Central memory CD8-positive, alpha-beta T cell (primary cell): ENCODE results near the gene RNASE13.

Experiments used
- ATAC-seq: fragments of 150-1000 bp; cut with Tn5 transposase; replicated peaks from 2 replicates; pipeline ENCODE4 v1.10.0; 2022; ENCODE audit warnings: mild to moderate bottlenecking, moderate FRiP score, moderate number of reproducible peaks; ENCODE audit not compliant: poor library complexity, severe bottlenecking; ENCODE audit errors: extremely low read depth
- DNase-seq, 2 donors: peaks; one replicate each; pipeline ENCODE4 v3.0.0; 2021; ENCODE audit warnings: low spot score in 2 of 2
- H3K27ac Mint-ChIP-seq: one replicate; pipeline ENCODE4 v1.8.0; 2022; ENCODE audit warnings: low read depth, mild to moderate bottlenecking, moderate library complexity, mixed read lengths
- H3K27me3 Mint-ChIP-seq: one replicate; pipeline ENCODE4 v1.8.0; 2022; ENCODE audit warnings: mixed read lengths
- H3K36me3 Mint-ChIP-seq: one replicate; pipeline ENCODE4 v1.8.0; 2022; ENCODE audit warnings: mild to moderate bottlenecking, moderate library complexity, mixed read lengths; ENCODE audit not compliant: insufficient read depth
- H3K4me1 Mint-ChIP-seq: one replicate; pipeline ENCODE4 v1.8.0; 2022; ENCODE audit warnings: mixed read lengths
- H3K4me3 Mint-ChIP-seq: one replicate; pipeline ENCODE4 v1.8.0; 2022; ENCODE audit warnings: mild to moderate bottlenecking, moderate library complexity, mixed read lengths
- H3K9me3 Mint-ChIP-seq: one replicate; pipeline ENCODE4 v1.8.0; 2022; ENCODE audit warnings: mixed read lengths

Gene RNASE13

DNA sequence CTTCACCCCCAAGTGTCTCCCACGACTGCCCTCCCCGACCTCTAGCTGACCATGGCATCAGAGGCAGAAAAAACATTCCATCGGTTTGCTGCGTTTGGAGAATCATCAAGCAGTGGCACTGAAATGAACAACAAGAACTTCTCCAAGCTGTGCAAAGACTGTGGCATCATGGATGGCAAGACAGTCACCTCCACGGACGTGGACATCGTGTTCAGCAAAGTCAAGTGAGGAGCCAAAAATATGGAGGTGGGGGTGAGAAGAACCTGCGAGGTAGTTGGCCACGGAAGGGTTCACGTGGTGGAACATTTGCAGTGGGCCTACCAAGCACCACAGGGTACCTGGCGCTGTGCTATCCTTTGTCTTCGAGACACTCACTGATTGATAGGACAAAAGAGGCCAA lies 4.1 kb downstream of the RNASE13 start:
- no peaks in the 10 kb centered on the region for H3K9me3 Mint-ChIP-seq
- no peak overlapping the region for H3K27ac Mint-ChIP-seq
- H3K27me3 Mint-ChIP-seq: peaks cover 18% of the 10 kb centered on the region
- H3K36me3 Mint-ChIP-seq: peaks cover 3% of the 10 kb centered on the region
- H3K4me3 Mint-ChIP-seq: no peak overlapping the region
- ATAC-seq (no peak), DNase-seq (no peak)
- H3K4me1 Mint-ChIP-seq: no peaks in the 10 kb centered on the region

DNA sequence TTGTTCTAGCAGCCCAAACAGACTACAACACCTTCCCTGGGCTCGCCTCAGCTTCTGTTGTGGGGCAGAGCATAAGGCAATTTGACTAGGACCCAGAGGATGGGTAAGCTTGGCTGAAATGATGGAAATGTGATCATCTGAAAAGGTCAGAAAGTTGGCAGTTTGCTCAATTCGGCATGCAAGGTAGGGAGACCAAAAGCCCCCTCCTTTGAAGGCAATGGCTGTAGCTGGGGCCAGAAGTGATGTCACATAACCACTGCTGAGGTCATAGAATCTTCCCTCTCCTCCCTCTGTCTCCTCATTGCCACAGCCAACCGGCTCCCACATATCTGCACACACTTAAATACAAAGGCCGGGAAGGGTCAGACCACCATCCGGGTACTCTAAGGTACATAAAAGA lies 4.7 kb downstream of the RNASE13 start, which contains the start of gene TPPP2:
TPPP2 (plus strand) TSS at position 301 of the 400 bp plus-strand sequence. CDS start 365 bp downstream, outside the sequence.
- ATAC-seq: no peak
- peaks cover 4% of the 10 kb centered on the region for H3K36me3 Mint-ChIP-seq
- no peak within 1 kb of the TSS for H3K4me3 Mint-ChIP-seq
- H3K27ac Mint-ChIP-seq: no peak within 1 kb of the TSS
- H3K9me3 Mint-ChIP-seq: no peaks in the 10 kb centered on the region
- DNase-seq: no peak
- H3K4me1 Mint-ChIP-seq: no peaks in the 10 kb centered on the region
- peaks cover 18% of the 10 kb centered on the region for H3K27me3 Mint-ChIP-seq

DNA sequence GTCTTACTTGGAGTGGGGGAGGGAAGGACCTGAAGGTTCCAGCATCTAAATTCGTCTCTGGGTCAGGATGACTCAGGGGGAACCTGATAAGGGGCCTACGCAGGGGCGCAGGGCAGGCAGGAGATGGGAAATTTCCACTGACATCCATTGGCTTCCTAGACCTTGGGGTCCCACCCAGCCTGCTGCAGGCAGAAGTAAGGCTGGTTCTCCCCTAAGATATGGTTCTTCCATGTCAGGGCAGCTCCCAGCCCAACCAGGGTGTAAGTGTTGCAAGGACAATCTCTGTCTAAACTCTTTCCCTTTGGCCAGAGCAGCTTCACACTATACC lies 7.7 kb downstream of the RNASE13 start:
- peak overlapping the region; percentile 50 for H3K27ac Mint-ChIP-seq
- DNase-seq (no peak), ATAC-seq (no peak)
- no peaks in the 10 kb centered on the region for H3K9me3 Mint-ChIP-seq
- H3K4me3 Mint-ChIP-seq: peak overlapping the region; percentile 88
- H3K27me3 Mint-ChIP-seq: no peaks in the 10 kb centered on the region
- peaks cover 5% of the 10 kb centered on the region for H3K36me3 Mint-ChIP-seq
- H3K4me1 Mint-ChIP-seq: peaks cover 6% of the 10 kb centered on the region

DNA sequence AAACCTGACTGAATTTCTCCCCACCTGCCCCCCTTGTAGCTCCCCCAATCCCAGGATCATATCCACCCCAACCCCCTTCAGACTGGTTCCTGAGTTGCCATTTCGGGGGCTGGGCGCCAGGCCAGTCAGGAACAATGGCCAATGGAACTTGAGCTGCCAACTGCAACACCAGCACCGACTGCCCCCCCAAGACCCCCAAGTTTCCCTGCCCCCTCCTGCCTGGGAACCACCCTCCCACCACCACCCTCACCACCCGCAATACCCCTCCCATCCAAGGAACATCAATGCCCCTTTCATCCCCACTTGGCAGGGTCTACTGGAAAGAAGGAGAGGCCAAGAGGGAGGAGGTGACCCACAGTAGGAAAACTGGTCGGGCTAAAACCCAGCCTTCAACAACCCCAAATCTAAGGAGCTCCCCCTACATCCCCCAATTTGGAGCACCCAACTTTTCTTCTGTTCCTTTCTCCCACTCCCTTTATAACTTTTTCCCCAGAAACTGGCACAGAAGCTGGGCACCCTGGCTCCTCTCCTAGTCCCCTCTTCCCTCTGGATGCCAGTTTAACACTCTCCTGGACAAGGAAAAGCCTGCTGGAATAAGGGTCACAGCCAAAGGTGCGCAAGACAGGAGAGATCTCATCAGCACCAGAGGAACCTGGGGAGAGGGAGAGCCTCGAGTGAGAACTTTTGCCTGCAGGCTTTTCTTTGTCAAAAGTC lies 8.2 kb downstream of the RNASE13 start:
- Mint-ChIP-seq H3K36me3 (peaks cover 8% of the 10 kb centered on the region), H3K9me3 (no peaks in the 10 kb centered on the region), H3K4me1 (peaks cover 6% of the 10 kb centered on the region), H3K4me3 (peak overlapping the region; percentile 88), H3K27me3 (no peaks in the 10 kb centered on the region), H3K27ac (peak overlapping the region; percentile 50)
- DNase-seq (no peak), ATAC-seq (no peak)

DNA sequence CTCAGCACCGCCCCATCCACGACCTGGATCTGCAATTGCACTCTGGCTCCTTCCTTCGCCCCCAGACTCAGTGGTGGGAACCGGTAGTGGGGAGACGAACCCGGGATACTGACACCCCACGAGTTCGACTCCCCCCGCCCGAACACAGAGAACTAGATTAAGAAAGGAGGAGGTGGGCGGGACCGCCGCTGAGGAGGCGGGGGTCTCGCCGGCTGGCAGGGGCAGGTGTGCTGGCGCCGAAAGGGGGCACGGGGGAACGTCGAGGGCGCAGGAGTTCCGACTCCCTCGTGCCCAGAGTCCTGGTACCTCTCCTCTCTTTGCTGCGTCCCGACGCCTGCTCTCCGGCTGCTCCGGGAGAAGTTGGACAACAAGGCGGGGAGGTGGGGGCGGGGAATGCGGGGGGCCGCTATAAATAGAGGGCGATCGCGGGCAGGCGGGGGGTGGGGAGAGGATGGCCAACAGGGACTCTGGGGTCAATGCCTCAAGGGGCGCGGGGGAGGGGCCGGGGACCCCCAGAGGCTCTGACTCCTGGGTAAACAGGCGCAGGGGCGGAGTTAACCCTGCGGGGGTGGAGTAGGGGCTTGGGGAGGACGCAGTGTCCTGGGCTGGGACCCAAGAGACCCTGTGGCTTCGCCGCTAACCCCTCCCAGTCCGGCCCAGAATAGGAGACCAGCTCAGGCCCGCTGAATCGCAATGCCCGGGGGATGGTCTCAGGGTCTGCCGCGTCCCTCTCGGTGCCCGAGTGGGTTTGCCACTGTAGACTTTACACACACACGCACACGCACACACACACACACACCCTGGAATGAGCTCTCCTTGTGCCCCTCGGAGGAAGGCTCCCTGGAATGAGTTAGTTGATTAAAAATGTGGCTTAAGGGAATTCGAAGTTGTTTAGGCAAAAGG lies 9.0 kb downstream of the RNASE13 start:
- no peaks in the 10 kb centered on the region for H3K27me3 Mint-ChIP-seq

DNA sequence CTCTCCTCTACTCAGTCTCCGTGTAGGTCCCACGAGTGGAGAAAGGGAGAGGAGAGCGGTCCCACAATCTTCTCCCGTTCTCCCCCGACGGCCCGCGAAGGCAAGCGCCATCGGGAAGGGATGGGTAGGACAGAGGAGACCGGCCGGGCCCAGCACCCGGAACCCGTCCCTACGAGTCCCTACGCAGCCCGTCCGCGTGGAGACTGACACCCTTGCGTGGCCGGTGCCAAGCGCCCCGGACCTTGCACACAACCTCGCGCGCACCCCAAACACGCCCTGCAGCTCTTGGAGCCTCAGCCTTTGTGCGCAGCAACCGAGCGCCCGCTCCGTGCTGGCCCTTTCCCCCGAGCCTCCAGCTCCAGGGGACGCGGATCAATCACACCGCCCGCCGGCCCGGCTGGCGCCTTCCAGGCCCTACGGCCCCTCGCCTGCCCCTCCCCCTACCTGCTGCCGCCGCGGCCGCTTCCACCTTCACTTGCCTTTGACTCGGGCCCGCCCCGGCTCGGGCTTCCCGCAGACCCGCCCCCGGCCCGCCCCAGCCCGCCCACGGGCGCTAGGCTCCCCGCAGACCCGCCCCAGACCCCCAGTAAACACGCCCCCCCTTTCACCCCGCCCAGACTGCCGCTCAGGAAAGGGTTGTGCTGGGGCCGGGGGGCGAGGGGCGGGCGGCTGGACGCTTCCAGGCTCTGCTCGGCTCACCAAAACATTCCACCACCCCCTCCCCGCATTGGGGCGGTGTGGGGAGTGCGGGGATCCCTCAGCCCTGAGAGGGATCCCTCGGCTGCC lies 9.8 kb downstream of the RNASE13 start, which contains the start of gene NDRG2:
NDRG2 (minus strand) TSS at position 477 of the 786 bp plus-strand sequence. CDS start 1,746 bp downstream, outside the sequence.
- Mint-ChIP-seq H3K36me3 (peaks cover 8% of the 10 kb centered on the region), H3K27ac (peak within 1 kb of the TSS; percentile 54), H3K4me3 (peak within 1 kb of the TSS; percentile 88), H3K9me3 (no peaks in the 10 kb centered on the region), H3K4me1 (peaks cover 6% of the 10 kb centered on the region), H3K27me3 (no peaks in the 10 kb centered on the region)
- ATAC-seq: peak; percentile 87
- peak; percentile 46 to 48 for DNase-seq

More for the DNA sequence above, 9.0 kb downstream of the RNASE13 start:
- Mint-ChIP-seq H3K9me3 (no peaks in the 10 kb centered on the region), H3K27ac (peak overlapping the region; percentile 54), H3K4me3 (peak overlapping the region; percentile 88), H3K36me3 (peaks cover 9% of the 10 kb centered on the region), H3K4me1 (peaks cover 6% of the 10 kb centered on the region)
- DNase-seq: no peak
- ATAC-seq: peak; percentile 46

DNA sequence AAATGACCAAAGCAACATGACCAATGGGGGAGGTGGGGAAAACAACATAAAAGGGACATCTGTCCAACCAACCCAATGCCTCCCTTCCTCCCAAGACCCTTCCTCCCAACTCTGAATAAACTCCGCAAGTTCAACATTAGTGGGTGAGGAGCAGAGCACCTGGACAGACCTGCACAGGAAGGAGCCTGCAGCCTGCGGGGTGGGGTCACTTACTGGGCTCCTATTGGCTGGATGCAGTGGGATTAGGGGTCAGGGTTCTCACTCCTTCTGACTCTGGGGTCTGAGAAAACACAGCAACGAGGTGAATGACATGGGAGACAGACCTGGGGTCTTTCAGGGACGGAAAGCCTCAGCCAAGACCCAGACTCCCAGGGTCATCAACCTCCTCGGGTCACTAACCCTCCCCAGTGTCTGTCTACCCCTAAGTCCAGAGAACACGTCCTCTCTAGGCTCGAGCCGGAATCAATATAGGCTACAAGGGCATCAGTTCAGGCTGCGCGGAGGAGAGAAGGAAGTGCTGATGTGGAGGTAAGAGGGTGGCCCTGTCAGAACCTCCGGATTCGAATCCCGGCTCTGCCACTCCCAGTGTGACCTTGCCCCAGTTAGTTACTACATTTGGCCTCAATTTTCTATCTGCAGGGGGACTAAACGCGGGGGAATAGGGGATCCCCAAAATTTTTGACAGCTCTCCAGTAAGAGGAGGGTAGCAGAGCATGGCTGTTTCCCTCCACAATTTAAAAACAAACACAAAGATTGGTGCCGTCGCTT lies 10.6 kb downstream of the RNASE13 start:
- DNase-seq (no peak), ATAC-seq (no peak)
- Mint-ChIP-seq H3K27ac (peak overlapping the region; percentile 42), H3K27me3 (no peaks in the 10 kb centered on the region), H3K36me3 (peaks cover 9% of the 10 kb centered on the region), H3K4me3 (peak overlapping the region; percentile 88), H3K4me1 (peaks cover 6% of the 10 kb centered on the region), H3K9me3 (no peaks in the 10 kb centered on the region)

DNA sequence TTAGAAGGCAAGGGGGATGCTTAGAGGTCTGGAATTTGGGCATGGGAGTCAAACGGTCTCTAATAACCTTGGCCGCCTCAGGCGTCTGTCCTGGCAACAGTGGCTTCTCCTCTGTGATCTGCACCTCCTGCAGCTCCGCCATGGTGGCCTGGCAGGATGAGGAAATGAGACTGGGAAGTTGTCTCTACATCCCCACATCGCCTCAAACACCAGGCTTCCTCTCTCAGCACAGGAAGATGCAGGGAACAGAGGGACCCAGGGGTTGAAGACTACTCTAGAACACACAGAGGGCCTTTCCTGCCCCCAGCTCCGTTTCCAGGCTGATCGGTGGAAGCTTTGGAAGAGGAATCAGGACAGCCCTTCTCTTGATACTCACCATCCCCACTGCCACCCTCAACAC lies 11.4 kb downstream of the RNASE13 start:
- ATAC-seq (no peak), DNase-seq (no peak)
- peaks cover 9% of the 10 kb centered on the region for H3K36me3 Mint-ChIP-seq
- H3K9me3 Mint-ChIP-seq: no peaks in the 10 kb centered on the region
- H3K27me3 Mint-ChIP-seq: no peaks in the 10 kb centered on the region
- peak overlapping the region; percentile 88 for H3K4me3 Mint-ChIP-seq
- no peak overlapping the region for H3K27ac Mint-ChIP-seq
- peaks cover 6% of the 10 kb centered on the region for H3K4me1 Mint-ChIP-seq

DNA sequence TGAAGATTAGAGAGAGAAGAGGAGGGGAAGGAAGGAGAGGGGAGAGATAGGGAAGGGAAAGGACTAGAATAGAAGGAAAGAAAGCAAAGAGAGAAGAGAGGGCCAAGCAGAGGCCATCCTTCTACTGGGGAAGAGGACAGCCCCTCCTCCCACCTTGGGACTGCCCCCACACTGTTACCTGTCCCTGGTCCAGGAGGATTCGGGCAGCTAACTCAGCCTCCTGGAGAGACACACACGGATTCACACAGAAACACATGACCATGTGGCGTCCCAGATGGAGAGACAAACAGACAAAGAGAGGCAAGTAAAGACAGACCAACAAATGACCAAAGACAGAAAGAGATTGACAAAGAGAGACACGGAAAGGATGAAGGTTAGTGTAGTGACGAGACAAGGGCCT lies 11.9 kb downstream of the RNASE13 start:
- H3K36me3 Mint-ChIP-seq: peaks cover 9% of the 10 kb centered on the region
- no peaks in the 10 kb centered on the region for H3K27me3 Mint-ChIP-seq
- H3K4me3 Mint-ChIP-seq: peak overlapping the region; percentile 33
- ATAC-seq (no peak), DNase-seq (no peak)
- H3K4me1 Mint-ChIP-seq: peaks cover 6% of the 10 kb centered on the region
- H3K27ac Mint-ChIP-seq: no peak overlapping the region
- H3K9me3 Mint-ChIP-seq: no peaks in the 10 kb centered on the region

DNA sequence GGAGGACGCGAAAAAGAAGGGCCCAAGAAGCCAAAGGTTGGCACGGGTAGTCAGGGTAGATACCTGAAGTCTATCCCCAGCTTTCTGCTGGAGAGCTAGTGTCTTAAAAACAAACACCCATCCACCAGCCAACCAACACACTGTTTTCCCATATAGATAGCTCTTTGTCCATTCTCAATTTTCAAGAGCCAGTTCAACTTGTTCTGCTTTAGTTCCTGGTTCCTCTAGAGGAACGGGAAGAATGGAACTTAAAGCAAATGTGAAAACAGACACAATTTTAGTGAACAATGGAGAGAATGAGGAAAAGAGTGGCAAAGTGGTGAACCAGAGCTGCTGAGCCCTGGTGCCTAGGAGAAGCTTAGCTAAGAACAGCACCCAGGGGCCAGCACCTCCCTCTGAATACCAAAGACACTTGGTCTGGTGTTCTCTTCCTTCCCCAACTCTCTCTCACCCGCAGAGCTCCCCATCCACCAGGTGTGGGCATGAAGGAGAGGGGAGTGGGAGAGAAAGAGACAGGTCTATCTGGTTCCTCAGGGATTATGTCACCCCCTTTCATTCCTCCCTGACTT lies 13.5 kb downstream of the RNASE13 start:
- Mint-ChIP-seq H3K27ac (no peak overlapping the region), H3K9me3 (no peaks in the 10 kb centered on the region), H3K27me3 (no peaks in the 10 kb centered on the region), H3K4me1 (peaks cover 6% of the 10 kb centered on the region), H3K36me3 (peaks cover 12% of the 10 kb centered on the region), H3K4me3 (no peak overlapping the region)
- ATAC-seq: no peak
- no peak for DNase-seq

DNA sequence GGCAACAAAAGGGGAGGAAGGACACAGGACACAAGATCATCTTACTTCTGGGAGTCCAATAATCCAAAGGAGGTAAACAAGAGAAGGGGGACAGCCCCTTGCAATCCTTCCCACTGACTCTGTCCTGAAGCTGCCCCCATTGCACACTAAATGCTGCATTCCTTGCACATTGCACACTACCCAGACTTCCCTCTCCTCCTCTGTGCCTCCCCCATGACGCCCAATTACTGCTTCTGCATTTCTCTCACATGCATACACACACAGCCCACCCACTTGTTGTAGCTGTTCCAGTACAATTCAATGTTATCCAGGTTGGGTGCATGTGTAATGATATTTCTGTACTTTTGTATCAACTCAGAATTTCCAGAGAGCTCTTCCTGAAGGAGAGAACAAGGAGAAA lies 15.2 kb downstream of the RNASE13 start:
- Mint-ChIP-seq H3K4me1 (peaks cover 6% of the 10 kb centered on the region), H3K27ac (no peak overlapping the region), H3K36me3 (peaks cover 10% of the 10 kb centered on the region), H3K27me3 (peaks cover under 1% of the 10 kb centered on the region), H3K9me3 (no peaks in the 10 kb centered on the region), H3K4me3 (no peak overlapping the region)
- ATAC-seq: no peak
- DNase-seq: no peak
